OCI-LY7 (cell line): Measurements from ENCODE around the gene CCER1.

Experiments
- EZH2phosphoT487 ChIP-seq: fragments of 200-600 bp; sonication (generic); IDR thresholded peaks from 2 replicates; pipeline ENCODE4 v1.6.1; 2018; ENCODE audit warnings: low read depth, borderline replicate concordance, mild to moderate bottlenecking, mixed run types, antibody characterized with exemption, low read length, moderate library complexity, mixed read lengths
- TF ChIP-seq, protein P1 (sequence below): fragments of 200-600 bp; sonication (generic); conservative IDR thresholded peaks from 2 replicates; pipeline ENCODE4 v1.5.1; 2014; ENCODE audit warnings: mild to moderate bottlenecking, antibody characterized with exemption, low read length, moderate library complexity, mixed read lengths

DNA sequence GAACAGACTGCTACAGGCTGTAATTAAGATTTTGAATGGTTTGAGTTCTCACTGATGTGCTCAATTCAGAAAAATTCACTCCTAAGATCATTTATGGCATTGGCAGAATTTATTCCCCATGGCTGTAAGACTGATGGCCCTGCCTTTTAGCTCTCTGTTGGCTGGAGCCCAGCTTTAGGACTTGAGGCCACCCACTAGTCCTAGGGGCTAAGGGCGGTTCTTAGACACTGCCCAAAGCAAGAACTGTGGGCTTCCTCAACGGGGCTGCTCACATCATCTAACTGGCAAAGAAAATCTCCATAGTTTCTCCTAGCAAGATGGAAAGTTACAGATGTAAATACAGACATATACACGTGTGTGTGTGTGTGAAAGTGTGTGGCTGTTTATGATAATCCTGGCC, 3.4 kb upstream of the CCER1 start:
- TF ChIP-seq, protein P1, sequence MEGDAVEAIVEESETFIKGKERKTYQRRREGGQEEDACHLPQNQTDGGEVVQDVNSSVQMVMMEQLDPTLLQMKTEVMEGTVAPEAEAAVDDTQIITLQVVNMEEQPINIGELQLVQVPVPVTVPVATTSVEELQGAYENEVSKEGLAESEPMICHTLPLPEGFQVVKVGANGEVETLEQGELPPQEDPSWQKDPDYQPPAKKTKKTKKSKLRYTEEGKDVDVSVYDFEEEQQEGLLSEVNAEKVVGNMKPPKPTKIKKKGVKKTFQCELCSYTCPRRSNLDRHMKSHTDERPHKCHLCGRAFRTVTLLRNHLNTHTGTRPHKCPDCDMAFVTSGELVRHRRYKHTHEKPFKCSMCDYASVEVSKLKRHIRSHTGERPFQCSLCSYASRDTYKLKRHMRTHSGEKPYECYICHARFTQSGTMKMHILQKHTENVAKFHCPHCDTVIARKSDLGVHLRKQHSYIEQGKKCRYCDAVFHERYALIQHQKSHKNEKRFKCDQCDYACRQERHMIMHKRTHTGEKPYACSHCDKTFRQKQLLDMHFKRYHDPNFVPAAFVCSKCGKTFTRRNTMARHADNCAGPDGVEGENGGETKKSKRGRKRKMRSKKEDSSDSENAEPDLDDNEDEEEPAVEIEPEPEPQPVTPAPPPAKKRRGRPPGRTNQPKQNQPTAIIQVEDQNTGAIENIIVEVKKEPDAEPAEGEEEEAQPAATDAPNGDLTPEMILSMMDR: no peak
- no peak for TF ChIP-seq EZH2phosphoT487
